Right atrium auricular region (tissue), 2 donors: Measurements from ENCODE around the gene KCNQ1. TPM values are rescaled to one million over a fixed set of nuclear protein-coding genes. Genes with fewer than 3 reads are reported as not detected.

ENCODE experiments used
- DNase-seq: peaks from one replicate; pipeline ENCODE4 v3.0.0-alpha.2; 2019; ENCODE audit warnings: low spot score
- H3K27ac ChIP-seq, 2 donors: fragments of 200-600 bp; sonication (generic); 1 replicate in 1 of 2; 2 replicates in 1 of 2; pipeline ENCODE4 v1.5.1; 2016 to 2019
- H3K27me3 ChIP-seq, 2 donors: fragments of 200-600 bp; sonication (generic); one replicate each; pipeline versions ENCODE4 v1.5.1 to v1.6.0; 2017 to 2019
- H3K36me3 ChIP-seq: fragments of 200-600 bp; sonication (generic); one replicate; pipeline ENCODE4 v1.5.1; 2016
- H3K4me1 ChIP-seq, 2 donors: fragments of 200-600 bp; sonication (generic); one replicate each; pipeline versions ENCODE4 v1.5.1 to v1.6.0; 2017 to 2019
- H3K4me3 ChIP-seq, 2 donors: fragments of 200-600 bp; sonication (generic); 1 replicate in 1 of 2; 2 replicates in 1 of 2; pipeline ENCODE4 v1.5.1; 2017 to 2019; ENCODE audit warnings: mild to moderate bottlenecking in 1 of 2, moderate library complexity in 1 of 2
- H3K9me3 ChIP-seq, 2 donors: fragments of 200-600 bp; sonication (generic); one replicate each; pipeline ENCODE4 v1.5.1; 2019
- total RNA-seq, 2 donors: library from RNA; depleted of rRNA; stranded (reverse); fragments of >200 nt; gene quantifications; one replicate each; pipeline ENCODE4 v1.1.0, GENCODE V29; 2016
- TF ChIP-seq, protein P1 (sequence below), 2 donors: fragments of 200-600 bp; sonication (generic); IDR thresholded peaks; one replicate each; pipeline ENCODE4 v1.5.1; 2019; ENCODE audit warnings: antibody characterized with exemption in 2 of 2

Gene KCNQ1
- total RNA-seq, 2 donors from 2014 or later = 12.7 to 25.1 TPM

DNA sequence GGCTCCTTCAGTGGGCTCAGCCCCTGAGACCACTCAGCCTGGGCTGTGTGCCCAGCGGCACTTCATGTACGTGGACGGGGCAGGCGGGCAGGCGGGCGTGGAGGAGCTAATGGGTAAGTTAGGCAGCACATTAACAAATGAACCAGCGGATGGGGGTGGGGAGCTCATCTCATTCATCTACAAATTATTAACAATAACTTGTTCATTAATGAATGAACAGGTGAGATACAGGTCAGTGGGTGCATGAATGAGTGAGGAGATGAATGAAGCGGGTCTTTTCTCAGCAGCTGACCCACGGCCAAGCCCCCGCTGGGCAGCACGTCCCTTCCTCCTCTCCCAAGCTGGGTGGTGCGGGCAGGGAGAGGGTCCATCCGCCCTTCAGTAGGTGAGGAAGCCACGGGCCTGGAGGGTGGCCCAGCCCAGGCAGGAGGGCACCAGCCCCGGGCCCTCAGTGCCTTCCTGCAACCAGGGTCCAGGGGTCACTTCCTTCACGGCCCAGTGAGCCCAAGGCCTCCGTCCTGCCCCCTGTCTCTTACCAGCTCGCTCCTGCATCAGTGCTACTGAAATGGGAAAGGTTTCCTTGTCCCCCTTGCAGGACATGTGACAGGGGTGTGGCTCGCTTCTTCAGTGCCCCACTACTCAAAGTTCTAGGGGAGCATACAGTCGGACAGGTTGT lies 315.5 kb downstream of the KCNQ1 start:
- H3K4me1 ChIP-seq = no peaks in the 10 kb centered on the region
- H3K27me3 ChIP-seq = no peaks in the 10 kb centered on the region
- H3K9me3 ChIP-seq = no peaks in the 10 kb centered on the region
- H3K27ac ChIP-seq = no peak overlapping the region
- H3K36me3 ChIP-seq = no peaks in the 10 kb centered on the region
- no peak overlapping the region for H3K4me3 ChIP-seq
- DNase-seq = peak; percentile 40
- TF ChIP-seq, protein P1, sequence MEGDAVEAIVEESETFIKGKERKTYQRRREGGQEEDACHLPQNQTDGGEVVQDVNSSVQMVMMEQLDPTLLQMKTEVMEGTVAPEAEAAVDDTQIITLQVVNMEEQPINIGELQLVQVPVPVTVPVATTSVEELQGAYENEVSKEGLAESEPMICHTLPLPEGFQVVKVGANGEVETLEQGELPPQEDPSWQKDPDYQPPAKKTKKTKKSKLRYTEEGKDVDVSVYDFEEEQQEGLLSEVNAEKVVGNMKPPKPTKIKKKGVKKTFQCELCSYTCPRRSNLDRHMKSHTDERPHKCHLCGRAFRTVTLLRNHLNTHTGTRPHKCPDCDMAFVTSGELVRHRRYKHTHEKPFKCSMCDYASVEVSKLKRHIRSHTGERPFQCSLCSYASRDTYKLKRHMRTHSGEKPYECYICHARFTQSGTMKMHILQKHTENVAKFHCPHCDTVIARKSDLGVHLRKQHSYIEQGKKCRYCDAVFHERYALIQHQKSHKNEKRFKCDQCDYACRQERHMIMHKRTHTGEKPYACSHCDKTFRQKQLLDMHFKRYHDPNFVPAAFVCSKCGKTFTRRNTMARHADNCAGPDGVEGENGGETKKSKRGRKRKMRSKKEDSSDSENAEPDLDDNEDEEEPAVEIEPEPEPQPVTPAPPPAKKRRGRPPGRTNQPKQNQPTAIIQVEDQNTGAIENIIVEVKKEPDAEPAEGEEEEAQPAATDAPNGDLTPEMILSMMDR (IDR thresholded peaks at IDR 0.05) = no peak

DNA sequence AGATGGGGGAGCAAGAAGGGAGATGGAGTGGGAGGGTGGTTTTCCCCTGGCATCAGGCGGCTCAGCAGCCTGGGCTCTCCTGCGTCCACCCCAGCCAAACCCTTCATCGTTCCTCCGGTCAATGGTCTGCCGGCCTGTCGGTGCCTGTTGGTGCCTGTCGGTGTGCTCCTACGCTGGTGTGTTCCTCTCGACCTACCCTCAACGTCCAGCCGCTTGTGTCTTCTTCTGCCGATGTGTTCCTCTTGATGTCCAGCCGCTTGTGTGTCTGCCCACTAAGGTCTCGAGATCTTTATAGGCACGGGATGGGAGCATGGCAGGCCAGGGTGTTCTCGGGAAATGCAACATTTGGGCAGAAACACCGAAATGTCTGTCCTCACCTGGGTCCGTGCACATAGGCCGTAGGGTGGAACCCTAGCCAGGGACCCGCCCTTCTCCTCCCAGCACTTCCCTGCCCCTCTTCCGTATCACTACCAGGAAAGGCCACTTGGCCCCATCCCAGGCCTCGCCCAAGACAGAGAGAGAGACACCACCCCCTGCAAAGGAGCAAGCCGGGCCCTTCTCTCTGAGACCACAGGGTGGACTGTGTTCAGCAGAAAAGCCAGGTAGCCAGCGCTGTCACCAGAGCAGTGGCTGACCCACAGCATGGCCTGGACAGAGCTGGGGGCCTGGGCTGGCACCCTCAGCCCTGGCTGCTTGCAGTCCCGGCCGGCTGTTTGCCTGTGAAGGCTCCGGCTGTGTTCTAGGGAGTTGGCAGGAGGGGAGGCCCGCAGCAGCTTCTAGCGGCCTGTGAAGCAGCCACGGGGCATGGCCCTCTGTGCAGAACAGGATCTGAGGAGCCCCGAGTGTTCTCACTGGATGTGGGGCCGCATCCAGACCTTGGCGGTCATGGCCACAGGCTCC lies 316.6 kb downstream of the KCNQ1 start:
- no peaks in the 10 kb centered on the region for H3K4me1 ChIP-seq

DNA sequence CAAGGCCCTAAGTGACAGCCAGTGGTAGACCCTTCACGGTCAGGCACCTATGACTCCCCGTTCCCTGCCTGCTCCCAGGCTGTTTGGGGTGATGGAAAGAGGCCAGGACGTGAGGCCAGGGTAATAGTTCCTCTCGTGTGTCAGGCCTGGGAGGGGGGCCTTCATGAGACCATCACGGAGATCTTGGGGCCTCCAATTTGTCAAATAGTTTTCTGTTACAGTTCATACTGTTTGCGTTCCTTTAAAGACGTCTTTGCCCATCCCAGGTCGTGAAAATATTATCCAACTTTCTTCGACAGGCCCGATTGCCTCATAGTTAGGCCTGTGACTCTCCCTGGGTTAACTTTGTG lies 317.2 kb downstream of the KCNQ1 start:
- TF ChIP-seq, protein P1 (IDR thresholded peaks at IDR 0.05) = no peak
- no peaks in the 10 kb centered on the region for H3K36me3 ChIP-seq
- H3K27ac ChIP-seq = no peak overlapping the region
- H3K4me3 ChIP-seq = no peak overlapping the region
- H3K9me3 ChIP-seq = no peaks in the 10 kb centered on the region
- no peaks in the 10 kb centered on the region for H3K27me3 ChIP-seq
- H3K4me1 ChIP-seq = no peaks in the 10 kb centered on the region
- peak; percentile 30 for DNase-seq

More for the DNA sequence above, 316.6 kb downstream of the KCNQ1 start:
- DNase-seq = peak; percentile 44
- no peaks in the 10 kb centered on the region for H3K36me3 ChIP-seq
- TF ChIP-seq, protein P1 (IDR thresholded peaks at IDR 0.05) = no peak
- no peaks in the 10 kb centered on the region for H3K27me3 ChIP-seq
- H3K9me3 ChIP-seq = no peaks in the 10 kb centered on the region
- H3K27ac ChIP-seq = no peak overlapping the region
- H3K4me3 ChIP-seq = no peak overlapping the region

DNA sequence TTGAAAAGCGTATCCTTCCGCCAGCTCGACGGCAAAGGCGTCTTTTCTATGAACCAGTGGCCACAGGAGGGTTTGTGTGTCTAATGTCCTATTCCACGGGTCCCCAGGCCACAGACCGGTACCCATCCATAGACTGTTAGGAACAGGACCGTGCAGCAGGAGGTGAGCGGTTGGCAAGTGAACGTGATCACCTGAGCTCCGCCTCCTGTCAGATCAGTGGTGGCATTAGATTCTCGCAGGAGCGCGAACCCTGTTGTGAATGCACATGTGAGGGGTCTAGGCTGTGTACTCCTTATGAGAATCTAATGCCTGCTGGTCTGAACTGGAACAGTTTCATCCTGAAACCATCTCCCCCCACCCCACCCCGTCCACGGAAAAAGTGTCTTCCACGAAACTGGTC lies 317.6 kb downstream of the KCNQ1 start:
- H3K9me3 ChIP-seq = no peaks in the 10 kb centered on the region
- H3K27ac ChIP-seq = no peak overlapping the region
- TF ChIP-seq, protein P1 (IDR thresholded peaks at IDR 0.05) = no peak
- no peaks in the 10 kb centered on the region for H3K36me3 ChIP-seq
- H3K4me3 ChIP-seq = no peak overlapping the region
- peak; percentile 43 for DNase-seq
- no peaks in the 10 kb centered on the region for H3K27me3 ChIP-seq
- no peaks in the 10 kb centered on the region for H3K4me1 ChIP-seq

DNA sequence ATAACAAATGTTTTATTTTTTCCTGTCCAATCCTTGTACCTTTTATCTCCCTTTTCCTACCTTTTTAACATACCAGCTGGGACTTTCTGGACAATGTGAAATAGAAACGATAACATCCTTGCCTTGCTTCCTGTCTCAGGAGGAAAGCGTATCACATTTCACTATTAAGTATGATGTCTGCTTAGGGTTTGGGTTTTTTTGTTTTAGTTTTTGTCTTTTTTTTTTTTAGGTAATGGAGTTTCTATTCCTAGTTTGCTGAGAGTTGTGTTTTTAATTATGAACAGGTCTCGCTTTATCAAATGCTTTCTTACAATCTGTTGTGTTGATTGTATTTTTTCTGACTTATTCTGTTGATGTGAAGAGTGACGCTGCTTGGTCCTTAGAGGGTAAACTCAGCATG lies 319.2 kb downstream of the KCNQ1 start:
- H3K4me1 ChIP-seq = no peaks in the 10 kb centered on the region
- H3K27ac ChIP-seq = no peak overlapping the region
- DNase-seq = no peak
- no peaks in the 10 kb centered on the region for H3K36me3 ChIP-seq
- no peak overlapping the region for H3K4me3 ChIP-seq
- H3K9me3 ChIP-seq = no peaks in the 10 kb centered on the region
- TF ChIP-seq, protein P1 (IDR thresholded peaks at IDR 0.05) = no peak
- H3K27me3 ChIP-seq = no peaks in the 10 kb centered on the region
